HL-60/S4 (cell line): ENCODE results near the gene FOXO6.

Experiments
- in situ Hi-C: fragments of 300-500 bp; cut with MboI; formaldehyde crosslinking; loops from 2 replicates; pipeline ENCODE4 v1.14.3; 2022; ENCODE audit warnings: low sequenced_read_pairs

FOXO6 gene

GRCh38 chr1:41360786-41361494 lies at the start of gene FOXO6:
Gene FOXO6 (plus strand): TSS chr1:41361434.
- in situ Hi-C loops, result no loop called here

- in situ Hi-C loops, result no loop called here
These were observed 48.1 kb upstream of the FOXO6 start for GRCh38 chr1:41312991-41313645.

GRCh38 chr1:41313661-41314131 lies 47.5 kb upstream of the FOXO6 start:
- in situ Hi-C loops, result no loop called here

GRCh38 chr1:41314376-41315145 lies 46.7 kb upstream of the FOXO6 start:
- in situ Hi-C loops, result loop anchor here (5.0 kb wide), 1 partner anchor 98 kb away; no protein-coding TSS in a partner anchor

- in situ Hi-C loops, result loop anchor here (5.0 kb wide), 1 partner anchor 97 kb away; no protein-coding TSS in a partner anchor
These were observed 46.0 kb upstream of the FOXO6 start for GRCh38 chr1:41315146-41315822.

- in situ Hi-C loops, result loop anchor here (5.0 kb wide), 1 partner anchor 96 kb away; no protein-coding TSS in a partner anchor
These were observed 45.4 kb upstream of the FOXO6 start for GRCh38 chr1:41315871-41316270.

GRCh38 chr1:41317361-41317760 lies 43.9 kb upstream of the FOXO6 start:
- in situ Hi-C loops, result loop anchor here (5.0 kb wide), 1 partner anchor 95 kb away; no protein-coding TSS in a partner anchor

- in situ Hi-C loops, result loop anchor here (5.0 kb wide), 1 partner anchor 94 kb away; no protein-coding TSS in a partner anchor
These were observed 43.1 kb upstream of the FOXO6 start for GRCh38 chr1:41318135-41318534.

GRCh38 chr1:41319106-41319755 lies 42.0 kb upstream of the FOXO6 start:
- in situ Hi-C loops, result loop anchor here (5.0 kb wide), 1 partner anchor 93 kb away; no protein-coding TSS in a partner anchor

GRCh38 chr1:41319807-41320711 lies 41.2 kb upstream of the FOXO6 start:
- in situ Hi-C loops, result loop anchor here (5.0 kb wide), 1 partner anchor 92 kb away; no protein-coding TSS in a partner anchor

- in situ Hi-C loops, result no loop called here
These were observed 40.1 kb upstream of the FOXO6 start for GRCh38 chr1:41320895-41321676.

GRCh38 chr1:41322101-41322661 lies 39.1 kb upstream of the FOXO6 start:
- in situ Hi-C loops, result no loop called here

GRCh38 chr1:41322835-41323234 lies 38.4 kb upstream of the FOXO6 start:
- in situ Hi-C loops, result no loop called here

GRCh38 chr1:41323243-41323642 lies 38.0 kb upstream of the FOXO6 start:
- in situ Hi-C loops, result no loop called here

GRCh38 chr1:41325801-41326200 lies 35.4 kb upstream of the FOXO6 start:
- in situ Hi-C loops, result no loop called here

- in situ Hi-C loops, result no loop called here
These were observed 33.7 kb upstream of the FOXO6 start for GRCh38 chr1:41327383-41327999.

- in situ Hi-C loops, result no loop called here
These were observed 33.1 kb upstream of the FOXO6 start for GRCh38 chr1:41328001-41328615.
